ENCODE data around the gene PHACTR1. TPM values are rescaled to one million over a fixed set of nuclear protein-coding genes. Genes with fewer than 3 reads are reported as not detected.

The PHACTR1 gene
- total RNA-seq, 4 donors from 2014 or later, result 2.0 to 8.3 (median 4.5) TPM

DNA sequence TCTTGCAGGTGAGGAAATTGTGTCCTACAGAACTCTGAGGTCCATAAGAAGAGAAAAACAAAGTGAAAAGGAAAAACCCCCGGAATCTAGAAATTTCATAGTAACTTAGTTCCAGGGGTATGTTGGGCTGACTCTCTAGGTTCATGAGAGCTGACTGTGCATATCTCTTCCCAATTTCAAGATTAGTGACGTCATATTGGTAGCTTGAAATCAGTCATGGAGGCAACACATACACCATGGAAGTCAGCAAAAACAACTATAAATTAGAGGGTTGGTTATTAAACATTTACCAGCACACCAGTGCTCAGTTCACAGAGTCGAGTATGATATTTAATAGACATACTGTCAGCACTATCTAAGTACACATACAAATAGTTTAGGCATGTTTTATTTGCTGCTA lies 49.8 kb downstream of the PHACTR1 start:
- TF ChIP-seq CTCF (IDR thresholded peaks at IDR 0.05) (no peak), POLR2A (IDR thresholded peaks at IDR 0.05) (no peak)
- Histone ChIP-seq H3K9me3 (no peaks in the 10 kb centered on the region), H3K27ac (no peak overlapping the region), H3K4me3 (no peak overlapping the region), H3K36me3 (no peaks in the 10 kb centered on the region), H3K27me3 (no peaks in the 10 kb centered on the region), H3K4me1 (no peaks in the 10 kb centered on the region)
- DNase-seq, result no peak
- intact Hi-C loops (cut with DNase I; ENCODE audit: low total_unique reads), result no loop called here

- intact Hi-C loops (cut with DNase I; ENCODE audit: low total_unique reads), result no loop called here
- no peak overlapping the region for H3K27ac ChIP-seq
- H3K27me3 ChIP-seq, result no peaks in the 10 kb centered on the region
- TF ChIP-seq POLR2A (IDR thresholded peaks at IDR 0.05) (no peak), CTCF (IDR thresholded peaks at IDR 0.05) (no peak)
- DNase-seq, result no peak
- no peaks in the 10 kb centered on the region for H3K9me3 ChIP-seq
- H3K4me3 ChIP-seq, result no peak overlapping the region
- no peaks in the 10 kb centered on the region for H3K4me1 ChIP-seq
- no peaks in the 10 kb centered on the region for H3K36me3 ChIP-seq
These were observed 50.4 kb downstream of the PHACTR1 start for GRCh38 chr6:12767016-12767415.

GRCh38 chr6:12769556-12770256 lies 53.1 kb downstream of the PHACTR1 start:
- TF ChIP-seq CTCF (IDR thresholded peaks at IDR 0.05) (no peak), POLR2A (IDR thresholded peaks at IDR 0.05) (no peak)
- intact Hi-C loops (cut with DNase I; ENCODE audit: low total_unique reads), result no loop called here
- H3K27ac ChIP-seq, result no peak overlapping the region

DNA sequence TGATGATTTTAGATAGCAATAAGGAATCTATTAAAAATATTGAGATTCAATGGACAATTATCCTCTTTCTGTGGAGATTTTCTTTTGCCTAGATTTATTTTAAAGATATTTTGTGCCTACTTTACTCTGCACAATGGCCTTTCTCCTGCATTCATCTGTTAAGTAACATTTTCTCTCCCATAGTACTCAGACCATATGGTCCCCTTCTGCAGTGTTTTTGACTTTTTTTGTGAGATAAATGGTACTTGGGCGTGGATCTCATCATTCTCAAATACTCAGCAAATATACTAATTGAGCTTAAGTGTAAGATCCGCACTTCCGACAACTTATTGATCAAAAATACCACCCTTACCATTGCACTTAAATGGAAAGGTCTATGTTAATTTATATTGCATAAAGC lies 55.8 kb downstream of the PHACTR1 start:
- DNase-seq, result no peak
- no peak overlapping the region for H3K4me3 ChIP-seq
- no peaks in the 10 kb centered on the region for H3K9me3 ChIP-seq
- H3K4me1 ChIP-seq, result no peaks in the 10 kb centered on the region
- H3K27me3 ChIP-seq, result no peaks in the 10 kb centered on the region
- no peaks in the 10 kb centered on the region for H3K36me3 ChIP-seq
- TF ChIP-seq CTCF (IDR thresholded peaks at IDR 0.05) (no peak), POLR2A (IDR thresholded peaks at IDR 0.05) (no peak)
- no peak overlapping the region for H3K27ac ChIP-seq
- intact Hi-C loops (cut with DNase I; ENCODE audit: low total_unique reads), result no loop called here

More at GRCh38 chr6:12769556-12770256, 53.1 kb downstream of the PHACTR1 start:
- no peaks in the 10 kb centered on the region for H3K36me3 ChIP-seq
- H3K4me3 ChIP-seq, result no peak overlapping the region
- DNase-seq, result no peak
- no peaks in the 10 kb centered on the region for H3K9me3 ChIP-seq
- no peaks in the 10 kb centered on the region for H3K27me3 ChIP-seq
- no peaks in the 10 kb centered on the region for H3K4me1 ChIP-seq

DNA sequence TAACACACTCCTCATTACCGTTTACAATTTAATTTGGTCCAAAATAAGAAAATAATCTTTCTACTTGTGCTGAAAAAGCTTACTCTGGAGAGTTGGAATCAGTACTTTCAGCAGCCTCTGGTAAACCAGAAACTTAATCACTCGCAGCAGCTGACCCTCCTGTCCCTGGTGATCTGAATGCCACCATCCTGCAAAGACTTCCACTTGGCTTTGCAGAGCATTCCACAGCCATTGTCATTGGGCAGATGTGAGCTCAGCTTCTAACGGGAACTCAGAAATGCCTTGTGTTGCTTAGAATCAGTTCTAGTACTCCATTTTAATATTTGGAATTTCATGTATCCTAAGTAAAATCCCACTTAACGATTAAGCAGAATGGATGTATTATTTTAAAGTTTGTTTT lies 59.7 kb downstream of the PHACTR1 start:
- TF ChIP-seq CTCF (IDR thresholded peaks at IDR 0.05) (no peak), POLR2A (IDR thresholded peaks at IDR 0.05) (no peak)
- DNase-seq, result no peak
- no peak overlapping the region for H3K4me3 ChIP-seq
- no peaks in the 10 kb centered on the region for H3K27me3 ChIP-seq
- H3K4me1 ChIP-seq, result no peaks in the 10 kb centered on the region
- H3K36me3 ChIP-seq, result no peaks in the 10 kb centered on the region
- H3K27ac ChIP-seq, result no peak overlapping the region
- no peaks in the 10 kb centered on the region for H3K9me3 ChIP-seq
- intact Hi-C loops (cut with DNase I; ENCODE audit: low total_unique reads), result loop anchor here (5.0 kb wide), 1 partner anchor 101 kb away; no protein-coding TSS in a partner anchor
